PFSK-1 (cell line): ENCODE measurements around the gene SIX4.

Source experiments
- FOXP2 ChIP-seq: optimal IDR thresholded peaks from 2 replicates; pipeline ENCODE3; 2011; ENCODE audit warnings: borderline replicate concordance, control low read depth, inconsistent platforms; ENCODE audit not compliant: insufficient read depth; ENCODE audit errors: extremely low read length, extremely low read depth
- POLR2AphosphoS5 ChIP-seq: IDR thresholded peaks from 2 replicates; pipeline ENCODE4 v1.6.1; 2012; ENCODE audit warnings: low read depth, mild to moderate bottlenecking, control low read depth, low read length, moderate library complexity
- REST ChIP-seq, 2 experiments: IDR thresholded peaks; 2 replicates each; pipeline versions ENCODE4 v1.6.1 to v1.8.0; 2011 to 2012; ENCODE audit warnings: low read depth in 2 of 2, low read length in 2 of 2, control low read depth in 1 of 2, inconsistent platforms in 1 of 2, mild to moderate bottlenecking in 1 of 2, moderate library complexity in 1 of 2; ENCODE audit not compliant: insufficient read depth in 1 of 2
- SIN3A ChIP-seq: IDR thresholded peaks from 2 replicates; pipeline ENCODE4 v1.6.1; 2012; ENCODE audit warnings: mild to moderate bottlenecking, low read length, moderate library complexity, borderline replicate concordance; ENCODE audit not compliant: insufficient read depth
- TAF1 ChIP-seq: IDR thresholded peaks from 2 replicates; pipeline ENCODE4 v1.6.1; 2012; ENCODE audit warnings: low read length, control low read depth, borderline replicate concordance; ENCODE audit not compliant: insufficient read depth

SIX4 gene

GRCh38 chr14:60744566-60744965, 20.4 kb upstream of the SIX4 start:
- TF ChIP-seq POLR2AphosphoS5 = no peak
- TF ChIP-seq SIN3A = no peak
- TF ChIP-seq REST (IDR thresholded peaks at IDR 0.05; ENCODE audit: insufficient read depth in 1 of 2, low read depth in 2 of 2, low read length in 2 of 2) = no peak
- TF ChIP-seq TAF1 = no peak
- TF ChIP-seq FOXP2 = no peak

- TF ChIP-seq FOXP2 (no peak), TAF1 (no peak), SIN3A (no peak), REST (IDR thresholded peaks at IDR 0.05; ENCODE audit: insufficient read depth in 1 of 2, low read depth in 2 of 2, low read length in 2 of 2) (no peak), POLR2AphosphoS5 (no peak)
Observed at GRCh38 chr14:60738843-60739508, 14.8 kb upstream of the SIX4 start.

GRCh38 chr14:60736494-60736893, 12.3 kb upstream of the SIX4 start:
- TF ChIP-seq SIN3A (no peak), REST (IDR thresholded peaks at IDR 0.05; ENCODE audit: insufficient read depth in 1 of 2, low read depth in 2 of 2, low read length in 2 of 2) (no peak), POLR2AphosphoS5 (no peak), FOXP2 (no peak), TAF1 (no peak)

- TF ChIP-seq TAF1 (no peak), REST (IDR thresholded peaks at IDR 0.05; ENCODE audit: insufficient read depth in 1 of 2, low read depth in 2 of 2, low read length in 2 of 2) (no peak)
Observed at GRCh38 chr14:60735416-60735815, 11.3 kb upstream of the SIX4 start.
